Measurements from ENCODE around the gene STPG3.

DNA sequence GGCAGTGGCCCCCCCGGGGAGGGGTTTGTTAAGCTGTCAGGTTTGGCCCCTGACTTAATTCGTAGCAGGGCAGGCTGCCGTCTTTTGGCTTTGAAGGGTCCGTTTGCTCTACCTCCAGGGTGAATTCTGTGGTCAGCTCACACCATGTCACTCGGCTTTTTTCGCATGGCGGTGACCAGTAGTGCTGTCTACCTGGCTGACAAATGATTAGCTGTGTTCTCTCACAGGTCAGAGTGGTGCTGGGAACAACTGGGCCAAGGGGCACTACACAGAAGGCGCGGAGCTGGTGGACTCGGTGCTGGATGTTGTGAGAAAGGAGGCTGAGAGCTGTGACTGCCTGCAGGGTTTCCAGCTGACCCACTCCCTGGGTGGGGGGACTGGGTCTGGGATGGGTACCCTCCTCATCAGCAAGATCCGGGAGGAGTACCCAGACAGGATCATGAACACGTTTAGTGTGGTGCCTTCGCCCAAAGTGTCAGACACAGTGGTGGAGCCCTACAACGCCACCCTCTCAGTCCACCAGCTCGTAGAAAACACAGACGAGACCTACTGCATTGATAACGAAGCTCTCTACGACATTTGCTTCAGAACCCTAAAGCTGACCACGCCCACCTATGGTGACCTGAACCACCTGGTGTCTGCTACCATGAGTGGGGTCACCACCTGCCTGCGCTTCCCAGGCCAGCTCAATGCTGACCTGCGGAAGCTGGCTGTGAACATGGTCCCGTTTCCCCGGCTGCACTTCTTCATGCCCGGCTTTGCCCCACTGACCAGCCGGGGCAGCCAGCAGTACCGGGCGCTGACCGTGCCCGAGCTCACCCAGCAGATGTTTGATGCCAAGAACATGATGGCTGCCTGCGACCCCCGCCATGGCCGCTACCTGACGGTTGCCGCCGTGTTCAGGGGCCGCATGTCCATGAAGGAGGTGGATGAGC lies 8.6 kb upstream of the STPG3 start:
- TF ChIP-seq, protein P1, sequence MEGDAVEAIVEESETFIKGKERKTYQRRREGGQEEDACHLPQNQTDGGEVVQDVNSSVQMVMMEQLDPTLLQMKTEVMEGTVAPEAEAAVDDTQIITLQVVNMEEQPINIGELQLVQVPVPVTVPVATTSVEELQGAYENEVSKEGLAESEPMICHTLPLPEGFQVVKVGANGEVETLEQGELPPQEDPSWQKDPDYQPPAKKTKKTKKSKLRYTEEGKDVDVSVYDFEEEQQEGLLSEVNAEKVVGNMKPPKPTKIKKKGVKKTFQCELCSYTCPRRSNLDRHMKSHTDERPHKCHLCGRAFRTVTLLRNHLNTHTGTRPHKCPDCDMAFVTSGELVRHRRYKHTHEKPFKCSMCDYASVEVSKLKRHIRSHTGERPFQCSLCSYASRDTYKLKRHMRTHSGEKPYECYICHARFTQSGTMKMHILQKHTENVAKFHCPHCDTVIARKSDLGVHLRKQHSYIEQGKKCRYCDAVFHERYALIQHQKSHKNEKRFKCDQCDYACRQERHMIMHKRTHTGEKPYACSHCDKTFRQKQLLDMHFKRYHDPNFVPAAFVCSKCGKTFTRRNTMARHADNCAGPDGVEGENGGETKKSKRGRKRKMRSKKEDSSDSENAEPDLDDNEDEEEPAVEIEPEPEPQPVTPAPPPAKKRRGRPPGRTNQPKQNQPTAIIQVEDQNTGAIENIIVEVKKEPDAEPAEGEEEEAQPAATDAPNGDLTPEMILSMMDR (IDR thresholded peaks at IDR 0.05 in 8 of 11, conservative IDR thresholded peaks at IDR 0.05 in 3 of 11): no peak
- no peak for TF ChIP-seq POLR2A (IDR thresholded peaks at IDR 0.05)
- peak in 1 of 3 donors; percentile 48 for TF ChIP-seq POLR2AphosphoS5 (IDR thresholded peaks at IDR 0.05)

Measured in spleen (tissue), 7 donors.